ENCODE data around the gene CBX2.

Gene CBX2

DNA sequence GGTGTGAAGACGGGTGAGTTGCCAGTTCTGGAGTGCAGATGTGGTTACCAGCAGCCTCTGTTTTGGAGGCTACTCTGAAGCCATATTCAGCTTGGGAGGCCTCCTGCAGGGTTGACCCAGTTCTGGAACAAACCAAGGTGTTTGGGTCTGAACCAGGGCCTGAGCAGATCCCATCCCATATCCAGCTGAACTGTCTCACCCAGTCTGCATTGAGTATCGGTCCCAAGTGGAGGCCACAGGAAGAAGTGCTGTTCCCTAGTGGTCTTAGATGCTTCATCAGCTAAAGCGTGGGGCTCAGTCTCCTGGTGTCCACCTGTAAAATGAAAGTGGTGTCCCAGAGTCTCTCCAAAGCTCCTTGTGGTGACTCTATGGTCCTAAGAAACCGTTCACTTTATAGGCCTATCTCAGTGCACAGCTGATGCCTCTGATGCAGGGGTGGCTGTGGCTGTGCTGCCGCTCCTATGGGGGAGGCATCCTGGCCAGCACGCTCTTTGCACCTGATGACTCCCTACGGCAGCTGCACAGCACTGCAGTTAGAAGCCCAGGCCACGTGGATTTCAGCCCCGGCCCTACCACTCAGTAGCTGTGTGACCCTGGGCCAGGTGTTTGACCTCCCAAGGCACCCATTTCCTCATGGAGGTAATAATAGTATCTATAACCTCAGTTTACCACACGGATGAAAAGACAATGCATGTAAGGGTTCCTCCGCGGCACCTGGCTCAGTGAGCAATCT, 40.2 kb downstream of the CBX2 start:
- Histone ChIP-seq H3K9me3 (no peaks in the 10 kb centered on the region), H3K27me3 (no peaks in the 10 kb centered on the region), H3K4me1 (peaks cover 9% of the 10 kb centered on the region), H3K36me3 (no peaks in the 10 kb centered on the region), H3K4me3 (ENCODE audit: low read depth, low read length) (no peak overlapping the region)
- no peak for DNase-seq
- TF ChIP-seq, protein P1, sequence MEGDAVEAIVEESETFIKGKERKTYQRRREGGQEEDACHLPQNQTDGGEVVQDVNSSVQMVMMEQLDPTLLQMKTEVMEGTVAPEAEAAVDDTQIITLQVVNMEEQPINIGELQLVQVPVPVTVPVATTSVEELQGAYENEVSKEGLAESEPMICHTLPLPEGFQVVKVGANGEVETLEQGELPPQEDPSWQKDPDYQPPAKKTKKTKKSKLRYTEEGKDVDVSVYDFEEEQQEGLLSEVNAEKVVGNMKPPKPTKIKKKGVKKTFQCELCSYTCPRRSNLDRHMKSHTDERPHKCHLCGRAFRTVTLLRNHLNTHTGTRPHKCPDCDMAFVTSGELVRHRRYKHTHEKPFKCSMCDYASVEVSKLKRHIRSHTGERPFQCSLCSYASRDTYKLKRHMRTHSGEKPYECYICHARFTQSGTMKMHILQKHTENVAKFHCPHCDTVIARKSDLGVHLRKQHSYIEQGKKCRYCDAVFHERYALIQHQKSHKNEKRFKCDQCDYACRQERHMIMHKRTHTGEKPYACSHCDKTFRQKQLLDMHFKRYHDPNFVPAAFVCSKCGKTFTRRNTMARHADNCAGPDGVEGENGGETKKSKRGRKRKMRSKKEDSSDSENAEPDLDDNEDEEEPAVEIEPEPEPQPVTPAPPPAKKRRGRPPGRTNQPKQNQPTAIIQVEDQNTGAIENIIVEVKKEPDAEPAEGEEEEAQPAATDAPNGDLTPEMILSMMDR (IDR thresholded peaks at IDR 0.05; ENCODE audit: low read depth, low read length) = no peak

DNA sequence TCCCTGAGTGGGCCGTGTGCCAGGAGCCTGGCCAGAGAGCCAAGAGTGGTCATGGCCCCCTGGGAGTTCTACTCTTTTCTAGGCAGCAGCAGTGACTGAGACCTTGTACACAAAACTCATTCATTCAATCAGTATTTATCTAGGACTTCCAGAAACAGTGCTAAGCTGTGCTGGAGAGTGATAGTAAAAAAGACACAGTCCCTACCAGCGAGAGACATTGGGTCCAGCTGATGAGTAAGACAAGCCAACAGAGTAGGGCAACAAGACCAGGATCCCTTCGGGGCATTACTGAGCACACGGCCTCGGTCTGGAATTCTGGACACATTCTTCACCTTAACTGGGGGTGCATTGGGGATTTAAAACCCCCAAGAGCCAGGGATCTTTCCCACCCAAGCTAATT, 41.1 kb downstream of the CBX2 start:
- no peak for DNase-seq
- peaks cover 9% of the 10 kb centered on the region for H3K4me1 ChIP-seq
- no peak overlapping the region for H3K4me3 ChIP-seq (ENCODE audit: low read depth, low read length)
- no peaks in the 10 kb centered on the region for H3K27me3 ChIP-seq
- no peaks in the 10 kb centered on the region for H3K36me3 ChIP-seq
- TF ChIP-seq, protein P1 (IDR thresholded peaks at IDR 0.05; ENCODE audit: low read depth, low read length) = no peak
- no peaks in the 10 kb centered on the region for H3K9me3 ChIP-seq

DNA sequence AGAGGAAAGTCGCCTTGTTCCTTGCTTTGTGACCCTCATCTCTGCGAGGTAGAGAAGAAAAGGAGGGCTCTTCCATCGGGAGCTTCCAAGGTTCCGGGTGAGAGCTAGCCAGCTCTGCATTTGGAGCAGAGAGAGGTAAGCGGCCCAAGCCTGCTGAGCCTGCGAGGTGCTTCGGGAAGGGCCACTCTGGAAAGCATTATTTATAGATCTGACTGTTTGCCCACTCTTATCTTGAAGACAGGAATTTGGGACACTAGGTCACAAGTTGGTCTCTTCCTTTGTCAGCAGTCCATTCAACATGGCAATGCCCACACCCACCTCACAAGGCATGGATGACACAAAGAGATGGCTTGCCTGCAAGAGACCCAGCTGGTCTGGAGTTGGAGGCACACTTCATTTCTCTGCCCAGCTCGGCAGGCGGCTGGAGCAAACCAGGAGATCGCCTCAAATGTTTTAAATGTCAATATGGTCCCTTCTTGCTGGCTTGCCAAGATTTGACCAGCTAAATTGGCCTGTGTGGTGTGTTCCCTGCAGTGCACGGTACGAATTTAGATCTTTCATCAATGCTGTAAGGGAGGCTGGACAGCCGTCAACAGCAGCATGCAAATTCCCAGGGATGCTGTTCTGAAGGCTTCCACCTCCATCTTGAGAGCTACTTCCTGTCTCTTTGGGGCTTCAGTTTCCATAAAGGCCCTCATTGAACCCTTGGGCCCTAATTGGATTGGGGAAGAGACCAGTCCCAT, 41.8 kb downstream of the CBX2 start:
- TF ChIP-seq, protein P1 (IDR thresholded peaks at IDR 0.05; ENCODE audit: low read depth, low read length) = no peak
- Histone ChIP-seq H3K9me3 (no peaks in the 10 kb centered on the region), H3K4me1 (peaks cover 6% of the 10 kb centered on the region)

DNA sequence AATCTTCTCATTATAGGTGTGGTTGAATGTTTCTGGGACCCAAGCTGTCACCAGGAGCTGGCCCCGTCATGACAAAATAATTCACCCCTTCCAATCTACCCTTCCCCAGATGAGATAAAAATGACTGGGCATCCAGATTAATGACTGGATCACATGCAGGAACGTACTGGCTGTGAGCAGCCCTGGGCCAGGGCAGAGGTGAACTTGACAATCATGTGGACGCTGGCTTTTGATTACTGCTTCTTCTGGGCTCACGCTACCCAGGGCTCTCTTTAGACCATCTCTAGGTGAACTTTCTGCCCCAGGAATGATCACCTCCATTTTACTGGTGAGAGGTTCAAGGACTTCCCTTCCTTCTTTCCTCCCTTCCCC, 43.0 kb downstream of the CBX2 start:
- Histone ChIP-seq H3K27me3 (no peaks in the 10 kb centered on the region), H3K4me3 (ENCODE audit: low read depth, low read length) (no peak overlapping the region), H3K4me1 (peaks cover 6% of the 10 kb centered on the region), H3K9me3 (no peaks in the 10 kb centered on the region), H3K36me3 (no peaks in the 10 kb centered on the region)
- TF ChIP-seq, protein P1 (IDR thresholded peaks at IDR 0.05; ENCODE audit: low read depth, low read length) = no peak
- no peak for DNase-seq

More for the DNA sequence above, 41.8 kb downstream of the CBX2 start:
- H3K36me3 ChIP-seq = no peaks in the 10 kb centered on the region
- DNase-seq = no peak
- H3K4me3 ChIP-seq (ENCODE audit: low read depth, low read length) = no peak overlapping the region
- no peaks in the 10 kb centered on the region for H3K27me3 ChIP-seq

DNA sequence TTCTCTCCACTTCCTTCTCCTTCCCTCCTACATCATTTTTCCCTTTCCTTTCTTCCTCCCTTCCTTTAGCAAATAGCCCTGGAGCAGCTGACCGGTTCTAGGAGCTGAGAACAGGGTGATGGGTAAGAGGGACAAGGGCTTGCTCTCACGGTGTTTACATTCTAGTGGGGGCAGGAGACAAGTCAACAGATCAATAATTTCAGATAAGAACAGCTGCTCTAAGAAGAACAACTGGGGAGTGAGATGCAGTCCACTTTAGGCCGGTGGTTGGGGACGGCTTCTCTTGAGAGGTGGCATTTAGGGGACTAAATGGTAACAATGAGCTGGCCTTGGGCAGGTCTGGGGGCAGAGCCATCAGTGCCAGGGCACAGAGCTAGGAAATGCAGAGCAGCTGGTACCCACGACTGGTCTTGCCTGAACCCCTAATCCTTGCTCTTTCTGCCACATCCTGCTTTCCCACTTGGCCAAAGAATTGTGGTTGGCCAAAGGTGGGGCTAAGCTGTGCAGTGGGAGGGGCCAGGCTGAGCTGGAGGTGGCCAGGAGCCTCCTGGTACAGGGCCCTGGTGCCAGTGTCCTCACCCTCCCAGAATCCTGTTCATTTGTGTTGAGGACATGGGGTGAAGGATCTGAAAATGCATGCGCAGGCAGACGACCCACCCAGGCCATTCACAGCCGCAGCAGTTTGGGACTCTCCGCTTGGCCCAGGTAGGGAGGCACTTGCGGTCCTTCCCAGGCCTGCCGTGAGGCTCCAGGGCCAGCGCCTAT, 43.6 kb downstream of the CBX2 start:
- TF ChIP-seq, protein P1 (IDR thresholded peaks at IDR 0.05; ENCODE audit: low read depth, low read length) = no peak
- no peak for DNase-seq
- Histone ChIP-seq H3K36me3 (no peaks in the 10 kb centered on the region), H3K4me3 (ENCODE audit: low read depth, low read length) (no peak overlapping the region), H3K4me1 (peaks cover 6% of the 10 kb centered on the region), H3K27me3 (no peaks in the 10 kb centered on the region), H3K9me3 (no peaks in the 10 kb centered on the region)
